Sigmoid colon (tissue), 3 donors: ENCODE data around the gene UNC5C.

Source experiments
- CTCF ChIP-seq, 4 experiments: fragments of 450-650 bp in 3 of 4; fragments of 200-600 bp in 1 of 4; IDR thresholded peaks; one replicate each; pipeline ENCODE4 v1.5.1; 2016 to 2019; ENCODE audit warnings: antibody characterized with exemption in 4 of 4, mild to moderate bottlenecking in 3 of 4, moderate library complexity in 2 of 4
- POLR2A ChIP-seq, 2 donors: fragments of 450-650 bp; IDR thresholded peaks; one replicate each; pipeline ENCODE4 v1.6.1; 2016; ENCODE audit warnings: antibody characterized with exemption in 2 of 2, mild to moderate bottlenecking in 2 of 2, moderate library complexity in 2 of 2

- TF ChIP-seq POLR2A (IDR thresholded peaks at IDR 0.05) (no peak), CTCF (IDR thresholded peaks at IDR 0.05) (no peak)
Measured at GRCh38 chr4:95386410-95386809, 162.4 kb downstream of the UNC5C start.
